Measurements from ENCODE around the gene TMEM94.
"Not testable (repeated sequence)": the region's sequence is repeated elsewhere in the genome, so short reads cannot be mapped to it uniquely, and the experiment has no call there.

TMEM94 gene

GRCh38 chr17:75456417-75457046 lies at the start of gene TMEM94:
TMEM94 (plus strand) TSS chr17:75456635; CDS start chr17:75471906, 15,271 bp downstream.
- DNase-seq, result peak; percentile 90

DNA sequence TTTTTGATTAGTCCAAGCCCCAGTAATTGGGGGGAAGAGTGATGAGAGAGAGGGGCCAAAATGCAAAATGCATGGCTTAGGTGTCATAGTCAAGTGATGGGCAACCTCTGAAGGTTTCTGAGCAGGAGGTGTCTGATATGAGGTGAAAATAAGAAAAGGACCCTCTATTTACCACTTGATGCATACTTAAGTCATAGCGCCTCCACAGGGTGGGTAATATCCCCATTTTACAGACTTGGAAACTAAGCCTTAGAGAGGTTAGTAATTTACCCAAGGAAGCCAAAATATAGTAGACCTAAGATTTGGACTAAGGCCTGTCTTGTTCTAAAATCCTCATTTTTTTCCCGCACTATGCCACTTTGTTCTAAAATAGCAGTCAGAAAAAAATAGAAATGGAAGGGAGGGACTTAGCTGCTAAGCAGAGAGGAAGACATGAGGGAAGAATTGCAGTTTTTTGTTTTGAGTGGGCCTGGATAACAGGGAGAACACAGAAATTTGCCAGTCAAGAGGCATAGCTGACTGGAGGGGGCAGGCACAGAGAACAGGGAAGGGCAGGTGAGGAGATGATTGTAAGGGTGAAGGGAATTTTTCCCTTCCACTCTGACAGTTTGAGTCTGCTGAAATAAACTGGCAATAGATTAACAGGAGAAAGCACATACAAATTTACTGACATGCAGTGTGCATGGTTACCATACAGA lies 48.6 kb upstream of the TMEM94 start:
- no peak for DNase-seq

DNA sequence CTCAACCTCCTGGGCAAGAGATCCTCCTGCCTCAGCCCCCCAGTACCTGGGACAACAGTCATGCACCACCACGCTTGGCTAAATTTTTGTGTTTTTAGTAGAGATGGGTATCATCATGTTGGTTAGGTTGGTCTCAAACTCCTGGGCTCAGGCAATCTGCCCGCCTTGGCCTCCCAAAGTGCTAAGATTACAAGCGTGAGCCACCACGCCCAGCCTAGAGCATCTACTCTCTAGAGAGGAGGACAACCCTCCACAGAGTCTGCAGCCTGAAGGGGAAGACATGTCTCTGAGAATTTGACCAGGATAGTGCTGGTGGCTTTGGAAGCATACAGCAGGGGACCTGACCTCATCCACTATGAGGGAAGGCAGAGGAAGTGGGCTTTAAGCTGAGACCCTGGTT lies 46.3 kb upstream of the TMEM94 start:
- DNase-seq, result no peak

- DNase-seq, result no peak
Measured at GRCh38 chr17:75411328-75412067, 44.9 kb upstream of the TMEM94 start.

- DNase-seq, result peak; percentile 73
Measured at GRCh38 chr17:75412455-75413317, 43.7 kb upstream of the TMEM94 start.

- DNase-seq, result no peak
Measured at GRCh38 chr17:75414488-75414887, 41.9 kb upstream of the TMEM94 start.

GRCh38 chr17:75416006-75416405 lies 40.4 kb upstream of the TMEM94 start:
- no peak for DNase-seq

DNA sequence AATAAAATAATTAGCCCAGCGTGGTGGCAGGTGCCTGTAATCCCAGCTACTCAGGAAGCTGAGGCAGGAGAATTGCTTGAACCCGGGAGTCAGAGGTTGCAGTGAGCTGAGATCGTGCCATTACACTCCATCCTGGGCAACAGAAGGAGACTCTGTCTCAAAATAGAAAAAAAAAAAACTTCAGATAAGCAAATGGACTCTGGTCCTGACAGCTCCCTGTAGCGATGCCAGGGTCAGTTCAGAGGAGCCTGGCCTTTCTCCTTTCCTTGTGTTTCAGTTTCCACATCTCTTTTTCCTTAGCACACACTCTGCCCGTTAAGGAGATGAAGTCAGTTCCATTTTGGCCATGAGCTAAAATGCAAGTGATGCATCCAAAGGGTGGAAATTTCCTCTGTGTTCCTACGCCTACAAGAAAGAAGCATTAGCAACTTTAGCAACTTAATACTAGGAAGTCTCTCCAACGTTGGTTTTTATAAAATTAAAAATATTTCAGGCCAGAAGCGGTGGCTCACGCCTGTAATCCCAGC lies 39.3 kb upstream of the TMEM94 start:
- DNase-seq, result no peak

DNA sequence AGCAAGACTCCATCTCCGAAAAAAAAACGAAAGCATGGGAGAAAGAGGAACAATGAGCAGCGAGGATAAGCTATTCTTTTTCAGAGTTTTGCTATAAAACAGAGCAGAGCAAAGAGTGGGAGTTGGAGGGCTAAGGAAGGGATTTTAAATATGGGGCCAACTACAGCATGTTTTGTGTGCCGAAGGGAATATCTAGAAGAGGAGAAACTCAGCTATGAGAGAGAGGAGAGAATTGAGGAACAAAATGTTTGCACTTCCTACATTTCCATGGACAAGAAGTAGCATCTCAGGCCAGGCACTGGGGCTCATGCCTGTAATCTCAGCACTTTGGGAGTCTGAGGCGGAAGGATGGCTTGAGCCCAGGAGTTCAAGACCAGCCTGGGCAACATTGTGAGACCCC lies 37.9 kb upstream of the TMEM94 start:
- no peak for DNase-seq

DNA sequence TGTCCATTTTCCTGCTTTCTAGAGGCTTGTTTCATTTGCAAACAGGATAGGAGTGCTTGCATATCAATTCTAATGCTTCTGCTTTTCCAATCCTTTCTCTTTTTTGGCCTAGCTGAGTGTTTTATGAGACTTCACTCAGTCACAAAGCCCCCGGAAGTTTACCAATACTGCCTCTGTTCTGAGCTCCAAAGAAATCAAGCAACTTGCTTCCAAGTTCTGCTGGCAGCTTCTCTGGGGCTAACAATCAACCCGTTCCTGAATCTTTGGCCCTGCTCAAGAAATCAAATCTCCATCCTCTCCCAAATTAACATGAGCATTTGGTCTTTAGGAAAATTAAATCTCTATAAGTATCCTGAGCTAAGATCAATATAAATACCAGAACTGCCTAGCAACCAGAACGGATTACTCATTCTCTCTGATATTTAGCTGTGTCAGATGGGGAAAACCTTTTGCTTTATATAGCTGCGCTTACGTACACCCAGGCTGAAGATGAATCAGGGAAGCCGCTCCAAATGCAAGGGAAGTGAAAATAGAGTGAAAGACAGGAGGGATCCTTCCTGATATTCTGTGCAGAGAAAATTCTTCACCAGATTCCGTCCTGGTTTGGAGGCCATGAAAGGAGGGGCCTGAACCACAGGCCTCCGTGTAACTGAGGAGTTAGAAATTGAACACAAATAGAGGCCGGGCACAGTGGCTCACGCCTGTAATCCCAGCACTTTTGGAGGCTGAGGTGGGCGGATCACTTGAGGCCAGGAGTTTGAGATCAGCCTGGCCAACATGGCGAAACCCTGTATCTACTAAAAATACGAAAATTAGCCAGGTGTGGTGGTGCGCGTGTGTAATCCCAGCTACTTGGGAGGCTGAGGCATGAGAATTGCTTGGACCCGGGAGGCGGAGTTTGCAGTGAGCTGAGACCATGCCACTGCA lies 27.6 kb upstream of the TMEM94 start:
- DNase-seq, result no peak

DNA sequence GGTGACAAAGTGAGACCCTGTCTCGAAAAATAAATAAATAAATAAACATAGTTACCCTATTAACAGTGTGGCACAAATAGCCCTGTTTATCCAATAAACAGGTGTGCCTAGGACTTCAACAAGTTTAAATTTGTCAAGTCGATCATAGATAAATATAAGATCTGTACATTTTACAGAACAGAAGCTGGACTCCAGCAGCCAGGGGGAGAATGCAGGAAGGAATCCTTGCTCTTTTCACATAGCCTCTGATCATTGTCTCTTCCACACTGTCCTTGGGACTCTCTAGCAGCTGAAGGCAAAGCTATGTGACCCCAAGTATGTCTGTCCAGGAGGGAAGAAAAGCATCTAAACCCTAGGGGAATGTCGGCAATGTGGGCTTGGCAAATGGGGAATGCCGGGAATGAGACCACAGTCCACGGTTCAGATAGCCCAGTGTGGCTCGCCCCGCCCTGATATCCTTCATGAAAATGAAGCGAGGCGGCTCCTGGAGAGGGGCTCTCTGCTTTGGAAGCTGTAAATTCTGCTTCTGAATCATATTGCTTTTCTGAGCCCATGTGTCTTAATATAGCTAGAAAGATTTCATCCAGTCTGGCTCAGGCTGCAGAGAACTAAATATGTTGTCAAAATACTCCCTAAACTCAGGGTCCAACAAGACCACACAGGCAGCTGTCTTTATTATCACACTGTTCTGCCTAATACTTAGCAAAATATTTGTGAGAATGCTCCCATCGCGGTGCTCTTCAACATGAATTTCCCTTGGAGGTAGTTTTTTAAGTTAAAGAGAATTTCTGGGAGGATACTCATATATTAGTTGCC lies 26.1 kb upstream of the TMEM94 start:
- no peak for DNase-seq

GRCh38 chr17:75433218-75433783 lies 23.1 kb upstream of the TMEM94 start:
- DNase-seq, result no peak

DNA sequence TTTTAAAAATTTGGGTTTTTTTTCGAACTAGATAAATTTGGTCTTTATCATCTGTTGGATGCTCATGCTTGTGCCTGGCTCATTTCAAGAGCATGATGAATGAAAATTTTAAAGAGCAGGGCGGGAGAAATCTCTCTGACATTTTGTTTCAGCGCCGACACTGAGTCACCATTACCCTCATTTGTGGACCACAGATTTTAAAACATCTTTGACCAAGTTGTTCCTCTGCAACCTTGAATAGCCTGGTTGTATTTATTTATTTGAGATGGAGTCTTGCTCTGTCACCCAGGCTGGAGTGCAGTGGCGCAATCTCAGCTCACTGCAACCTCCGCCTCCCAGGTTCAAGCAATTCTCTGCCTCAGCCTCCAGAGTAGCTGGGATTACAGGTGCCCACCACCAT lies 22.0 kb upstream of the TMEM94 start:
- DNase-seq, result not testable (repeated sequence)

GRCh38 chr17:75437404-75437803 lies 19.0 kb upstream of the TMEM94 start:
- DNase-seq, result not testable (repeated sequence)

DNA sequence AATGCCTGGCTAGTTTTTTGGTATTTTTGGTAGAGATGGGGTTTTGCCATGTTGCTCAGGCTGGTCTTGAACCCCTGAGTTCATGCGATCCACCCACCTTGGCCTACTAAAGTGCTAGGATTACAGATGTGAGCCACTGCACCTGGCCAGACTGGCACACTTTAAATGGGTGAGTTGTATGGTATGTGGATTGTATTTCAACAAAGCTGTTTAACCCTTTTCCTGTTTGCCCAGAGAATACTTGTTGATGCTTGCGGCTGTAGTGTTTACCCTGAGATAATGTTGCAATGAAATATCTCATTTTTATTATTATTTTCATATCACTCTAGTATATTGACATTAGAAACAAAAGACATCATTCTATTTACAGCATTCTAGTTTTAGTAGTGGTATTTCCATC lies 17.1 kb upstream of the TMEM94 start:
- no peak for DNase-seq

DNA sequence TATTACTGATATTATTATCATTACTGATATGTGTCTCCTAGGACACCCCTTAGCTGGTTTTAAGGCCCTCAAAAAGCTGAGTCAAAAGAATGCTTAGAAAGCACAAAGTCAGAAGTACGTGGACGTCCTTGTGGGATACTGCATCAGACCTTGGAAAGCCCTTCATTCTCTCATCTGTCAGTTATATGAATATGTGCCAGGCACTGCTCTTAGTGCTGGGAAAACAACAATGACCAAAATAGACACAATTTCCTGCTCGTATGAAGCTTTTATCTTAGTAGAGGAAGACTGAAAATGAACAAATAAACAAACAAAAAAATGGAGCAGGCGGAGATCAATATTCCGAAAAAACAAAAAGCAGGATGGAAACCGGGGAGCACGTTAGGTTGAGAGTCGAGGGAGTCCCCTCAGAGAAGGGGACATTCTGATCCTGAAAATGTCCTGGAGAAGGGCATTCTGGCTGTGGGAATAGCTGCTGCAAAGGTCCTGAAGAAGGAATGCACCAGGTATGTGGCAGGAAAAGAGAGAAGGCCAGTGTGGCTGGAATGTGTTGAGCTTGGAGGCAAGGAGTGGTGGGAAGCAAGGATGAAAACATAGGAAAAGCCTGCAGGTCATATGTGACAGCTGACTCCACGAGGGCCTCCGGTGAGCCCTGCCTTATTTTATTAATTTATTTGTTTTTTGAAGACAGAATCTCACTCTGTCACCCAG lies 15.5 kb upstream of the TMEM94 start:
- no peak for DNase-seq

- no peak for DNase-seq
Measured at GRCh38 chr17:75442168-75443103, 14.0 kb upstream of the TMEM94 start.

GRCh38 chr17:75445296-75445695 lies 11.1 kb upstream of the TMEM94 start:
- no peak for DNase-seq

Data from activated naive CD4-positive, alpha-beta T cell treated with Interleukin-2 at 50 U/mL for 16 hours (primary cell).